Common myeloid progenitor, CD34-positive (primary cell): ENCODE data around the gene TAF12. TPM values are rescaled to one million over a fixed set of nuclear protein-coding genes. Genes with fewer than 3 reads are reported as not detected.
"Not testable (repeated sequence)": the region's sequence is repeated elsewhere in the genome, so short reads cannot be mapped to it uniquely, and the experiment has no call there.

Experiments
- CTCF ChIA-PET: fragments of 350-600 bp; sonication (Branson Sonifier 250); formaldehyde crosslinking; loops from one replicate; lab custom pipeline; 2021; ENCODE audit warnings: antibody characterized with exemption; lab: Charles Lee
- POLR2A ChIA-PET: fragments of 350-600 bp; sonication (Branson Sonifier 250); formaldehyde crosslinking; loops from one replicate; lab custom pipeline; 2021; ENCODE audit warnings: antibody characterized with exemption; lab: Charles Lee
- DNase-seq, 3 donors: peaks; one replicate each; pipeline versions ENCODE4 v3.0.0 to v3.0.0-alpha.2; 2013
- H3K27ac ChIP-seq, 2 experiments: 1 replicate in 1 of 2; 2 replicates in 1 of 2; pipeline ENCODE4 v1.7.0; 2013; ENCODE audit warnings: inconsistent platforms in 2 of 2, low read length in 2 of 2, mild to moderate bottlenecking in 2 of 2, low read depth in 1 of 2, moderate library complexity in 1 of 2; ENCODE audit not compliant: severe bottlenecking in 2 of 2, insufficient read depth in 1 of 2, poor library complexity in 1 of 2
- H3K27me3 ChIP-seq, 5 experiments: replicated peaks in 2 of 5; 1 replicate in 3 of 5; 2 replicates in 2 of 5; pipeline versions ENCODE4 v1.6.1 to v1.7.0; 2013; ENCODE audit warnings: low read length in 4 of 5, mild to moderate bottlenecking in 2 of 5, moderate library complexity in 2 of 5, inconsistent platforms in 1 of 5; ENCODE audit not compliant: insufficient read depth in 5 of 5, control insufficient read depth in 4 of 5
- H3K36me3 ChIP-seq, 4 experiments: 1 replicate in 2 of 4; 2 replicates in 2 of 4; pipeline versions ENCODE4 v1.6.1 to v1.7.0; 2013; ENCODE audit warnings: low read length in 3 of 4, control low read depth in 1 of 4, mild to moderate bottlenecking in 1 of 4; ENCODE audit not compliant: control insufficient read depth in 4 of 4, insufficient read depth in 4 of 4
- H3K4me1 ChIP-seq, 4 experiments: 1 replicate in 3 of 4; 2 replicates in 1 of 4; pipeline versions ENCODE4 v1.6.1 to v1.7.1; 2013; ENCODE audit warnings: low read length in 3 of 4, mild to moderate bottlenecking in 3 of 4, control low read depth in 1 of 4, inconsistent platforms in 1 of 4, moderate library complexity in 1 of 4; ENCODE audit not compliant: control insufficient read depth in 4 of 4, insufficient read depth in 4 of 4; ENCODE audit errors: control extremely low read depth in 1 of 4
- H3K4me3 ChIP-seq, 7 experiments: 1 replicate in 4 of 7; 2 replicates in 3 of 7; pipeline versions ENCODE4 v1.5.1 to v1.7.0; 2013; ENCODE audit warnings: mild to moderate bottlenecking in 7 of 7, low read length in 6 of 7, moderate library complexity in 6 of 7, inconsistent platforms in 2 of 7, low read depth in 2 of 7, control low read depth in 1 of 7; ENCODE audit not compliant: insufficient read depth in 4 of 7, control insufficient read depth in 1 of 7; ENCODE audit errors: extremely low read depth in 1 of 7
- H3K9me3 ChIP-seq, 5 experiments: 1 replicate in 4 of 5; 2 replicates in 1 of 5; pipeline versions ENCODE4 v1.6.1 to v1.7.1; 2013; ENCODE audit warnings: low read length in 4 of 5, mild to moderate bottlenecking in 2 of 5, inconsistent platforms in 1 of 5, low read depth in 1 of 5, moderate library complexity in 1 of 5; ENCODE audit not compliant: control insufficient read depth in 4 of 5, insufficient read depth in 2 of 5; ENCODE audit errors: control extremely low read depth in 1 of 5
- WGBS: methylation state at CpG from one replicate; pipeline ENCODE4 v1.1.5; 2013; ENCODE audit not compliant: insufficient coverage; 5-methylcytosine and 5-hydroxymethylcytosine counted together
- polyA plus RNA-seq: library from polyadenylated mRNA; unstranded; fragments of 120-200 nt; gene quantifications from one replicate; pipeline ENCODE4 v1.2.1, GENCODE V29; 2013

TAF12 gene, protein sequence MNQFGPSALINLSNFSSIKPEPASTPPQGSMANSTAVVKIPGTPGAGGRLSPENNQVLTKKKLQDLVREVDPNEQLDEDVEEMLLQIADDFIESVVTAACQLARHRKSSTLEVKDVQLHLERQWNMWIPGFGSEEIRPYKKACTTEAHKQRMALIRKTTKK
- polyA plus RNA-seq, result 28.1 TPM

GRCh38 chr1:28642847-28643635, at the start of gene TAF12:
Gene TAF12 (minus strand): TSS chr1:28643067. CDS start chr1:28622081, 20,986 bp downstream.
- Histone ChIP-seq H3K9me3 (no peaks in the 10 kb centered on the region), H3K4me1 (peaks cover 10 to 43% (median 29%) of the 10 kb centered on the region in 4 experiments), H3K27me3 (no peaks in the 10 kb centered on the region), H3K27ac (peak within 1 kb of the TSS; percentile 88 to 93), H3K4me3 (peak within 1 kb of the TSS; percentile 77 to 100 (median 95)), H3K36me3 (no peaks in the 10 kb centered on the region)
- under 1% methylated on average over 35 of the region's 49 CpGs for WGBS
- DNase-seq, result peak; percentile 97 to 98 (median 98)
- POLR2A ChIA-PET, result interaction anchor here (1.3 to 1.7 kb wide), 3 partner anchors 28 to 93 kb away, joined by 6 to 8 read pairs (median 7); partner anchors contain the start of gene YTHDF2
- CTCF ChIA-PET, result interaction anchor here (0.8 to 2.6 kb wide), 5 partner anchors 25 to 234 kb away, joined by 3 to 13 read pairs (median 5); partner anchors contain the start of genes GMEB1 and YTHDF2

- CTCF ChIA-PET, H3K27me3 ChIP-seq, H3K27ac ChIP-seq, H3K4me1 ChIP-seq, DNase-seq, POLR2A ChIA-PET, H3K4me3 ChIP-seq, H3K9me3 ChIP-seq: not testable (repeated sequence)
- H3K36me3 ChIP-seq, result peaks cover 8 to 41% (median 14%) of the 10 kb centered on the region in 4 experiments
- WGBS, result no CpG with 5 or more reads among the region's 1 CpG
These were observed 48.8 kb upstream of the TAF12 start for GRCh38 chr1:28691627-28692026.

DNA sequence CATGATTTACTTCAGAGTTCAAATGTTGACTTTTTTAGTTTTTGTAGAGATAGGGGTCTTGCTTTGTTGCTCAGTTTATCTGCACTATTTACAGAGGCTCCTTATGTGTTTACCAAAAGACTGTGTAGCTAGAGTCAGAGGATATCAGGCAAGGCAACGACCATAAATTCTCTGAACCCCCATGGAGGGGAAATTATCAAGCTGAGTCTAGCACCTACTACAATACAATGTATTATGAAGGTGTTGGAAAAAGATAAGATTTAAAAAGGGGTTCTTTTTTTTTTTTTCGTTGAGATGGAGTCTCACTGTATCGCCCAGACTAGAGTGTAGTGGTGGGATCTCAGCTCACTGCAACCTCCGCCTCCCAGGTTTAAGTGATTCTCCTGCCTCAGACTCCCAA, 42.1 kb upstream of the TAF12 start:
- H3K4me1 ChIP-seq, result no peaks in the 10 kb centered on the region
- 100% methylated on average over 2 of the region's 4 CpGs for WGBS
- H3K9me3 ChIP-seq, result no peaks in the 10 kb centered on the region
- ChIA-PET POLR2A (interaction anchor here (0.7 kb wide), 1 partner anchor 15 kb away, joined by 3 read pairs; no protein-coding TSS in a partner anchor), CTCF (interaction anchor here (0.7 to 1.1 kb wide), 2 partner anchors 13 to 51 kb away, joined by 3 read pairs; no protein-coding TSS in a partner anchor)
- no peak overlapping the region for H3K4me3 ChIP-seq
- H3K27me3 ChIP-seq, result no peaks in the 10 kb centered on the region
- peaks cover 18 to 30% (median 24%) of the 10 kb centered on the region in 4 experiments for H3K36me3 ChIP-seq
- peak in 1 of 3 donors; percentile 2 for DNase-seq
- H3K27ac ChIP-seq, result no peak overlapping the region

DNA sequence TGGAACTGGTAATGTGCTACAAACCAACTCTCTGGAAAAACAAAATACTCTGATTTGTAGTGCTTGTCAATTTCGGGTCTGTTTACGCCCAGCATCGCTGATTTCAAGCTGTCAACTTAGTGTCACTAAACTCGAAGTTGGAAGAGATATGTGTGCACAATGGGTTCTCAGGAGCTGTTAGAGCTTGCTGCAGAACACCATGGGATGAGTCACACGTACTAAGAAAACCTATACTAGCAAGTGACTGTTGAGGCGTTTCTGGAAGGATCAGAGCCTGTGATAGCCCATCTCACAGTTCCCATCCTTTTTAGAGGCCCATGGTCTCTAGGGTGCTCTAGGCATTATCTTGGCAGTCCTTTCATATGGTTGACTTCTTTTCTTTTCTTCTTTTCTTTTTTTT, 40.0 kb upstream of the TAF12 start:
- Histone ChIP-seq H3K4me3 (no peak overlapping the region), H3K36me3 (peaks cover 17 to 30% (median 22%) of the 10 kb centered on the region in 4 experiments), H3K9me3 (no peaks in the 10 kb centered on the region), H3K4me1 (no peaks in the 10 kb centered on the region), H3K27me3 (no peaks in the 10 kb centered on the region), H3K27ac (no peak overlapping the region)
- POLR2A ChIA-PET, result interaction anchor here (1.1 kb wide), 1 partner anchor 34 kb away, joined by 4 read pairs; no protein-coding TSS in a partner anchor
- no peak for DNase-seq
- WGBS, result 96% methylated on average over 5 of the region's 6 CpGs
- CTCF ChIA-PET, result interaction anchor here (1.2 to 1.3 kb wide), 2 partner anchors 21 to 54 kb away, joined by 3 to 4 read pairs; partner anchors contain the start of gene YTHDF2

DNA sequence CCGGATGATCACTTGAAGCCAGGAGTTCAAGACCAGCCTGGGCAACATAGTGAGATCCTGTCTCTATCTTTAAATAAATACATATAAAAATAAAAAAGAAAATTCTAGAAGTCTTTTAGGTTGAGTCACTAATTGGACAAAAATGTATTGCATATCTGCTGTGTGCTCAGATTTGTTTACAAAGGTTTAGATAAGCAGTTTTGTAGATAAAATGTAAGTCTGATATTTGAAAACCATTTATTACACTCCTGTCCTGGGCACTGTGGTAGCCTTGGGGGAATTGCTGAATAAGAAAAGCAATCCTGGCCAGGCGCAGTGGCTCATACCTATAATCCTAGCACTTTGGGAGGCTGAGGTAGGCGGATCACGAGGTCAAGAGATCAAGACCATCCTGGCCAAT, 37.3 kb upstream of the TAF12 start:
- H3K4me3 ChIP-seq, result no peak overlapping the region
- H3K27me3 ChIP-seq, result no peaks in the 10 kb centered on the region
- WGBS, result 100% methylated on average over 1 of the region's 4 CpGs
- H3K36me3 ChIP-seq, result peaks cover 14 to 25% (median 21%) of the 10 kb centered on the region in 4 experiments
- ChIA-PET CTCF (interaction anchor here (1.1 kb wide), 1 partner anchor 9 kb away, joined by 3 read pairs; no protein-coding TSS in a partner anchor), POLR2A (no interaction called here)
- H3K4me1 ChIP-seq, result no peaks in the 10 kb centered on the region
- H3K27ac ChIP-seq, result no peak overlapping the region
- no peak for DNase-seq
- no peaks in the 10 kb centered on the region for H3K9me3 ChIP-seq

GRCh38 chr1:28675924-28676257, 33.0 kb upstream of the TAF12 start:
- CTCF ChIA-PET, result no interaction called here
- Histone ChIP-seq H3K27me3 (no peaks in the 10 kb centered on the region), H3K4me1 (no peaks in the 10 kb centered on the region), H3K4me3 (no peak overlapping the region), H3K27ac (no peak overlapping the region), H3K36me3 (peaks cover 0 to 4% (median 3%) of the 10 kb centered on the region in 4 experiments), H3K9me3 (no peaks in the 10 kb centered on the region)
- DNase-seq, result no peak
- POLR2A ChIA-PET, result interaction anchor here (0.7 kb wide), 1 partner anchor 27 kb away, joined by 3 read pairs; the partner anchor contains the start of gene RNU11
